Karpas-422 (cell line): ENCODE results near the gene GFRA1. TPM values are rescaled to one million over a fixed set of nuclear protein-coding genes. Genes with fewer than 3 reads are reported as not detected.
"Not testable (repeated sequence)": the region's sequence is repeated elsewhere in the genome, so short reads cannot be mapped to it uniquely, and the experiment has no call there.

ENCODE experiments used
- DNase-seq: peaks from one replicate; pipeline ENCODE4 v3.0.0-alpha.2; 2015
- H2AFZ ChIP-seq: fragments of 200-600 bp; sonication (generic); 2 replicates; pipeline ENCODE4 v1.6.1; 2014; ENCODE audit warnings: antibody characterized with exemption, low read length, mixed read lengths
- H3K27ac ChIP-seq: fragments of 200-600 bp; sonication (generic); 2 replicates; pipeline ENCODE4 v1.5.1; 2014; ENCODE audit warnings: mild to moderate bottlenecking, low read length, moderate library complexity
- H3K27me3 ChIP-seq: fragments of 200-600 bp; sonication (generic); 2 replicates; pipeline ENCODE4 v1.6.1; 2014; ENCODE audit warnings: low read length, mixed read lengths
- H3K36me3 ChIP-seq: fragments of 200-600 bp; sonication (generic); 2 replicates; pipeline ENCODE4 v1.6.1; 2014; ENCODE audit warnings: low read length, mixed read lengths; ENCODE audit not compliant: insufficient read depth
- H3K4me1 ChIP-seq: fragments of 200-600 bp; sonication (generic); 2 replicates; pipeline ENCODE4 v1.6.1; 2014; ENCODE audit warnings: mild to moderate bottlenecking, low read length, mixed read lengths
- H3K4me2 ChIP-seq: fragments of 200-600 bp; sonication (generic); 2 replicates; pipeline ENCODE4 v1.6.1; 2014; ENCODE audit warnings: low read length, low read depth, mild to moderate bottlenecking; ENCODE audit not compliant: poor library complexity, severe bottlenecking
- H3K4me3 ChIP-seq: fragments of 200-600 bp; sonication (generic); 2 replicates; pipeline ENCODE4 v1.5.1; 2014; ENCODE audit warnings: mild to moderate bottlenecking, antibody characterized with exemption, low read length, mixed read lengths
- H3K79me2 ChIP-seq: fragments of 200-600 bp; sonication (generic); 2 replicates; pipeline ENCODE4 v1.6.1; 2014; ENCODE audit warnings: mild to moderate bottlenecking, low read length, mixed read lengths
- H3K9ac ChIP-seq: fragments of 200-600 bp; sonication (generic); 2 replicates; pipeline ENCODE4 v1.6.0; 2014; ENCODE audit warnings: low read length
- H3K9me2 ChIP-seq: fragments of 200-600 bp; sonication (generic), shearing (Covaris generic); replicated peaks from 2 replicates; pipeline ENCODE4 v1.6.0; 2014; ENCODE audit warnings: mild to moderate bottlenecking, low read length, moderate library complexity; ENCODE audit not compliant: insufficient read depth
- H3K9me3 ChIP-seq: fragments of 300-700, 200-600 bp; sonication (generic); 2 replicates; pipeline ENCODE4 v1.6.1; 2014; ENCODE audit warnings: low read length, mixed read lengths
- H4K20me1 ChIP-seq: fragments of 200-600 bp; sonication (generic); 2 replicates; pipeline ENCODE4 v1.6.1; 2014; ENCODE audit warnings: mild to moderate bottlenecking, antibody characterized with exemption, low read length, low read depth; ENCODE audit not compliant: insufficient read depth
- total RNA-seq: library from RNA; depleted of rRNA; stranded (reverse); fragments of >200 nt; shearing (Covaris generic); gene quantifications from 2 replicates; pipeline ENCODE4 v1.2.3, GENCODE V29; 2014; ENCODE audit warnings: low replicate concordance

Gene GFRA1
- total RNA-seq, 1 experiment from 2014 or later, result not detected

DNA sequence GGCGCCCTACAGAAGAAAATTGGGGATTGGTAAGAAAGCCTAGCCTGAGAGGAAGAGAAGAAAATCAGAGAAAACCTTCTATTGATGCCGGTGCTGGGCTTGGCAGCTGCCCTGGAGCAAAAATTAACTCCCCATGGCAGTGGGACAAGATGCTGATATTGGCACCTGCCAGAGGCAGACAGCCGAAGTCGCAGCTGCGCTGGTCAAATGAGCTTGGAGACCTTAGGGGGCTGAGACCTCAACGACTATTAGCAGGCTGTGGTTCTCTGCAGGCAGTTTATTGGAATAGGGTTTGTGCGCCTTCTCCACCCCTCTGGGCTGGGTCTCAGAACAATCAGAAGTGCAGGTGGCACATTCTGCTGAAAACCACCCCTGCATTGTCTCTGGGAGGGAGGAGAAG lies 213.7 kb downstream of the GFRA1 start:
- H3K9me3 ChIP-seq, result no peaks in the 10 kb centered on the region
- no peaks in the 10 kb centered on the region for H4K20me1 ChIP-seq
- no peak overlapping the region for H3K9ac ChIP-seq
- no peaks in the 10 kb centered on the region for H3K27me3 ChIP-seq
- no peaks in the 10 kb centered on the region for H3K79me2 ChIP-seq
- H3K9me2 ChIP-seq, result no peaks in the 10 kb centered on the region
- no peaks in the 10 kb centered on the region for H3K36me3 ChIP-seq
- no peak overlapping the region for H3K4me2 ChIP-seq
- no peak overlapping the region for H3K4me3 ChIP-seq
- DNase-seq, result no peak
- H2AFZ ChIP-seq, result no peak overlapping the region
- H3K27ac ChIP-seq, result no peak overlapping the region
- H3K4me1 ChIP-seq, result no peaks in the 10 kb centered on the region

DNA sequence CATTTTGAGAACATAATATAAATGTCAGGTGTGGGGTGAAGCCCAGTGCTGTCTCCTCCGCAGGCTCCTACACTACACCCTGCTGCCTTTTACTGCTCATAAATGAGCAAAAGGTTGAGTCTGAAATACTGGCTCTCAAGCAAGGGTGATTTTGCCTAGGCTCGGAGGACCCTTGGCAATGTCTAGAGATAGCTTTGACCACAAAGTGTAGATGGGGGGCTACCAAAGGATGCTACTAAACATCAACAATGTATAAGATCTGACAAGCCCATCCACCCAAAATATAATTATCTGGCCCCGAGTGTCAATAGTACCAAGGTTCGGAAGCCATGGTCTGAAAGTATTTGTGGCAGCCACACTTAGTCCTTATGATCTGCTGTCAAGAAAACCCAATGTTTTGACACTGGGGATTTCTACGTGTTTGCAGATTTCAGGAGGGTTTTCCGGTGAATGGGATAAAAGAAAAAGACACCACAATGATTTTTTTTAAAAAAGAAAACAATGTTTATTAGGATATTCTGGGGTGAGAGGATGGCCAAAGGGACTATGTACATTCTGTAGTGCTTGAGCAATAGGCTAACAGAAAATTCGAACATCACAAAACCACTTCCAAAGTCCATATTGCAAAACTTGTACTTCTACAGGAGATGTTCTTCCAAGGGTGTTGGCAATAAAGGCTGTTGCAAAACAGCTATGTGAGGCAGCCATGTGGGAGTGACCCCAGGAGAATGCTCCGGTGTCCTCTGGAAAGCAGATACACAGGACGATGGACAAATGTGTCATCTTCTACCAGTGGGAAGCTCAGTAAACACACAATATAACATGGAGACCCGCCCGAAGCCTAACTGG lies 216.3 kb downstream of the GFRA1 start:
- Histone ChIP-seq H3K9me3 (no peaks in the 10 kb centered on the region), H3K79me2 (no peaks in the 10 kb centered on the region), H3K9me2 (no peaks in the 10 kb centered on the region), H3K4me2 (no peak overlapping the region), H3K4me3 (no peak overlapping the region), H3K27ac (no peak overlapping the region), H3K36me3 (no peaks in the 10 kb centered on the region), H3K4me1 (no peaks in the 10 kb centered on the region), H3K9ac (no peak overlapping the region), H4K20me1 (no peaks in the 10 kb centered on the region), H3K27me3 (no peaks in the 10 kb centered on the region), H2AFZ (no peak overlapping the region)
- no peak for DNase-seq

DNA sequence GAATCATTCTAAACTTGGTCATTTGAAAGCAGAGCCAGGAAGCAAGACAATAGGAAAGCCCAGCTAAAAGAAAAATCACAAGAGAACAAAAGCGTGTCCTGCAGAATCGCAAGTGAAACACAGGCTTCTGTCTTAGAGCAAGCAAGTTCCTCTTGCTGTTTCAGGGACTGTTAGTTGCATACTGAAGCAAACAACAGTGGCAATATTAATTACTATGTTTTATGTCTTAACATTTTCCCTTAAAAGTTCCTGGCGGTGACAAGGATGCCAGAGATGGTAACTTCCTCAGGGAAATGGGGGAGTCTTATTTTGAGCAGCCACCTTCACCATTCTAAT lies 217.1 kb downstream of the GFRA1 start:
- Histone ChIP-seq H3K36me3 (no peaks in the 10 kb centered on the region), H3K9me3 (no peaks in the 10 kb centered on the region), H3K9ac (no peak overlapping the region), H3K4me3 (no peak overlapping the region), H2AFZ (no peak overlapping the region), H3K27ac (no peak overlapping the region), H3K79me2 (no peaks in the 10 kb centered on the region), H4K20me1 (no peaks in the 10 kb centered on the region), H3K4me2 (no peak overlapping the region), H3K4me1 (no peaks in the 10 kb centered on the region), H3K9me2 (no peaks in the 10 kb centered on the region), H3K27me3 (no peaks in the 10 kb centered on the region)
- no peak for DNase-seq

DNA sequence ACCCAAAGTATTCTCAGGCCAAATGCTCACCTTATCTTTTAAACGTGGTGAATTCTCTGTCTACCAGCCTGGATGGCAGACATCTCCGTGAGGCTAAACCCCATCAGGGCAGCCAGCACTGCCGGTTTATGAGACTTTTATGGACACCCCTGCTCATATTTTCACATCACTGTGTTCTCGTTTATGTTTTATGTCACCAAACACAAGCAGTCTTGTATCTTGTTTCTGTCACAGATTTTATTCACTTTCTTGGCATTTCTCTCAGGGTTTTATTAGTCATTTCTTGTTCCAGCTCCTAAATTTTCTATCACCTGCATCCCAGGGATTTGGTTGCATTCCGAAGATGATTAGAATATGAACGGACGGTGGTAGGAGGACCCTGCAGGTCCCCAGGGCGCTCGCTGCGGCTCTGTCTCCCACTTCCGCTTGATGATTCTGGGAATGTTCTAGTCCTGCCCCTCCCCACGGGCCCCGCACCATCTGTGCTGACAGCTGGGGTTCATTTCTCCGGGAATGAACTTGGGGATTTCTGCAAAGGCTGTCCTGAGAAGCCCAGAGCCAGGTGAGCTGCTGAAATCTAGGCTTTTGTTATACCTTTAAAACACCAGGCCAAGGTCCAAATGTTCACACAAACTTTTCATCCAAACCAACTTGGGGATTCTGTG lies 217.6 kb downstream of the GFRA1 start:
- Histone ChIP-seq H3K9ac (no peak overlapping the region), H3K4me2 (no peak overlapping the region), H3K4me3 (no peak overlapping the region), H3K27me3 (no peaks in the 10 kb centered on the region), H3K4me1 (no peaks in the 10 kb centered on the region), H3K36me3 (no peaks in the 10 kb centered on the region), H3K27ac (no peak overlapping the region), H3K9me3 (no peaks in the 10 kb centered on the region), H3K79me2 (no peaks in the 10 kb centered on the region), H4K20me1 (no peaks in the 10 kb centered on the region), H3K9me2 (no peaks in the 10 kb centered on the region), H2AFZ (no peak overlapping the region)
- no peak for DNase-seq

DNA sequence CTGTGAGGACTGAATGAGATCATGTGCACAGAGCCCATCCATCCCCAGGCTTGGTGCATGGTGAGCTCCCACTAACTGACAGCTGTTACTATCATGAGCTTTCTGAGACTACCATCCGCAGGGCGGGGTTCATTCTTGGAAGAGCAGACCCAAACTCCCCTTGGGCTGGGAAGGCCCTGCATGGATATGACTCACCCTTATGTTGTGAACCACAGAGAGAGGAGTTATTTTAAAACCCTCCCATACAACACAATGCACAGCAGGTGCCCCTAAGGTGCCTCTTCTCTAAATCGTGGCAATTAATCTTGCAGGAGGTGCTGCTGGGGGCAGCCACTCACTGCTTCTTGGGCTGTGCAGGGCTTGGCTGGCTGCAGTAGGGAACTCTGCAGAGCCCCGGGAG lies 219.1 kb downstream of the GFRA1 start:
- H3K79me2 ChIP-seq, result no peaks in the 10 kb centered on the region
- H3K36me3 ChIP-seq, result no peaks in the 10 kb centered on the region
- no peak for DNase-seq
- no peak overlapping the region for H3K4me3 ChIP-seq
- H3K4me2 ChIP-seq, result no peak overlapping the region
- no peaks in the 10 kb centered on the region for H3K9me2 ChIP-seq
- no peak overlapping the region for H3K27ac ChIP-seq
- no peak overlapping the region for H2AFZ ChIP-seq
- H3K4me1 ChIP-seq, result no peaks in the 10 kb centered on the region
- H3K27me3 ChIP-seq, result no peaks in the 10 kb centered on the region
- no peaks in the 10 kb centered on the region for H4K20me1 ChIP-seq
- no peaks in the 10 kb centered on the region for H3K9me3 ChIP-seq
- no peak overlapping the region for H3K9ac ChIP-seq

DNA sequence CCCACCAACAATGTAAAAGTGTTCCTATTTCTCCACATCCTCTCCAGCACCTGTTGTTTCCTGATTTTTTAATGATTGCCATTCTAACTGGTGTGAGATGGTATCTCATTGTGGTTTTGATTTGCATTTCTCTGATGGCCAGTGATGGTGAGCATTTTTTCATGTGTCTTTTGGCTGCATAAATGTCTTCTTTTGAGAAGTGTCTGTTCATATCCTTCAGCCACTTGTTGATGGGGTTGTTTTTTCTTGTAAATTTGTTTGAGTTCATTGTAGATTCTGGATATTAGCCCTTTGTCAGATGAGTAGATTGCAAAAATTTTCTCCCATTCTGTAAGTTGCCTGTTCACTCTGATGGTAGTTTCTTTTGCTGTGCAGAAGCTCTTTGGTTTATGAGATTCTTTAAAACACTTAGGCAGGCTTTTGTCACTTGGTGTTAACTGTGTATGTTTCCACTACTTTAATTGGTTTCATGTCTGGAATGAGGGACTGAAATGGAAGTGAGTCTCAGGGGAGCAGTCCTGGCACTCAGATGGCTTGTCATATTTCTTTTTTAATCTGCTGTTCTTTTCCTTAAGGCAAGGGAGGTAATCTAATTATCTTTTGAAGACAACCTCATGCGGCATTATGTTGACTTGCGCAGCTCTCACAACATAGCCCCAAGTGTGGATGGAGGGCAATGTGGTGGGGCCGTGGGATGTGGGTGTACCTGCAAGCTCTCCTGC lies 219.8 kb downstream of the GFRA1 start:
- not testable (repeated sequence) for H3K4me1 ChIP-seq, H4K20me1 ChIP-seq, H2AFZ ChIP-seq, H3K36me3 ChIP-seq, H3K27me3 ChIP-seq, H3K4me2 ChIP-seq, H3K9ac ChIP-seq, H3K4me3 ChIP-seq, H3K79me2 ChIP-seq, H3K9me2 ChIP-seq, DNase-seq, H3K27ac ChIP-seq, H3K9me3 ChIP-seq

DNA sequence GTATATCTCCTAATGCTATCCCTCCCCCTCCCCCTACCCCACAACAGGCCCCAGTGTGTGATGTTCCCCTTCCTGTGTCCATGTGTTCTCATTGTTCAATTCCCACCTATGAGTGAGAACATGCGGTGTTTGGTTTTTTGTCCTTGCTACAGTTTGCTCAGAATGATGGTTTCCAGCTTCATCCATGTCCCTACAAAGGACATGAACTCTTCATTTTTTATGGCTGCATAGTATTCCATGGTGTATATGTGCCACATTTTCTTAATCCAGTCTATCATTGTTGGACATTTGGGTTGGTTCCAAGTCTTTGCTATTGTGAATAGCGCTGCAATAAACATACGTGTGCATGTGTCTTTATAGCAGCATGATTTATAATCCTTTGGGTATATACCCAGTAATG lies 220.5 kb downstream of the GFRA1 start:
- H3K4me1 ChIP-seq, H3K36me3 ChIP-seq, H3K27me3 ChIP-seq, H3K4me2 ChIP-seq, H3K9ac ChIP-seq, H3K4me3 ChIP-seq, H3K9me2 ChIP-seq, H3K27ac ChIP-seq, H3K79me2 ChIP-seq, H3K9me3 ChIP-seq, H2AFZ ChIP-seq, H4K20me1 ChIP-seq, DNase-seq: not testable (repeated sequence)

DNA sequence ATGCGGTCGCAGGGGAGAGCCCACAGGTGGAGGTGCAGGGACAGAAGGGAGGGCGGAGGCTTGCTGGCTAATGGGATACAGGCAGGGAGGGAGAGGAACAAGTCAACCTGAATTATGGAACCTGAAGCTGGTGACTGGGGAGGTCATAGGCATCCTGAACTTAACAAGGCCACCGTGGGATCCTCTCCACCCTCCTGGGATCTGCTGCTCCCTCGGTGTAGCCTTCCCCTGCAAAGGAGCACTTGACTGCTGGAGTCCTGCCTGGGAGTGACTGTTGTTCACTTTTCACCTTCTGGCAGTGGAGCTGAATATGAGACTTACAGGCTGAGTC lies 223.1 kb downstream of the GFRA1 start:
- H3K4me1 ChIP-seq, result no peaks in the 10 kb centered on the region
- no peak overlapping the region for H3K4me3 ChIP-seq
- H3K9me3 ChIP-seq, result no peaks in the 10 kb centered on the region
- no peaks in the 10 kb centered on the region for H3K27me3 ChIP-seq
- no peak overlapping the region for H3K9ac ChIP-seq
- no peaks in the 10 kb centered on the region for H4K20me1 ChIP-seq
- H2AFZ ChIP-seq, result no peak overlapping the region
- H3K4me2 ChIP-seq, result no peak overlapping the region
- no peak for DNase-seq
- no peaks in the 10 kb centered on the region for H3K9me2 ChIP-seq
- H3K36me3 ChIP-seq, result no peaks in the 10 kb centered on the region
- H3K79me2 ChIP-seq, result no peaks in the 10 kb centered on the region
- H3K27ac ChIP-seq, result no peak overlapping the region
